GM19025 (cell line): Measurements from ENCODE around the gene DUS1L.
A peak's percentile ranks its signal among the peaks of the same experiment; 100 is the strongest.
"Not testable (repeated sequence)": the region's sequence is repeated elsewhere in the genome, so short reads cannot be mapped to it uniquely, and the experiment has no call there.

Source experiments
- ATAC-seq: cut with Tn5 transposase; IDR thresholded peaks from one replicate; pipeline ENCODE4 v1.9.1; 2021; ENCODE audit warnings: mild to moderate bottlenecking, low read depth, moderate library complexity; ENCODE audit not compliant: unreplicated experiment

DUS1L gene

DNA sequence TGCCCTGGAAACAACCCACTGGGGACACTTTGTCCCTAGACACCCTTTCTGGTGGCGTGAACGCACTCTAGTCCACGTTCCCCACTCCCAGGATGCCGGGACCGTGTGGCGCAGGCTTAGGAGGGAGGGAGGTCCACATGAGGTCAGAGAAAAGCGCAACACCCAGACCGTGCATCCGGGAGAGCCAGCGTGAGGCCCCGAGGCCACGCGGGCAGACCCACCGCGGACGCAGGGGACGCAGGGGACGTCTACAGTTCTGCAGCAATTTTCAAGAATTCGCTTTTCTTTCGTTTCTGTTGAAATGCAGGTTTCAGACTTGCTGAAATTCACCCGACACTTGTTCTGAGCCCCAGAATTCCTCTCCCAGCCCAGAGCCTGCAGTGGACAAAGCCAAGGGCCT, 18.7 kb downstream of the DUS1L start:
- ATAC-seq = no peak

DNA sequence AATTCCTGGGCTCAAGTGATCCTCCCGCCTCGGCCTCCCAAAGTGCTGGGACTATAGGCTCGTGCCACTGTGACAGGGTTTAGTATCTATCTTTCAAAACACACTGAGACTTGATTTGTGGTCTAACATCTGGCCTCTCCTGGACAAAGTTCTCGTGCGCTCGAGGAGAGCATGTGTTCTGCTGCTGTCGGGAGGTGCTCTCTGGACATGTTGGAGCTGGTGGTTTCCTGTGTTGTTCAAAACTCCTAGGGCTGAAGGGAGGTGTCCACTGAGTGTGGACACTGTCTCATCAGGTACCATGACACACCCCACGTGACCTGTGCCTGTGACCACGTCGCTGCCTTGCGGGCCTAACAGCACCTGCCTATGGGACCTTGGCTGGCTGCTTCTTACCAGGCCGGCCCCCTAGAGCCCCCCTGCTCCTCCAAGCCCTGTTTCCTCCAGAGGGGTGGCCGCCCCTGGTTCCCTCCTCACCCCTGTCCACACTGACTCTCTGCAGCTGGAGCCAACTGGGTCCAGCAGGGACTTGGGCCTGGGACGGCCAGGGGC, 19.6 kb downstream of the DUS1L start:
- no peak for ATAC-seq

DNA sequence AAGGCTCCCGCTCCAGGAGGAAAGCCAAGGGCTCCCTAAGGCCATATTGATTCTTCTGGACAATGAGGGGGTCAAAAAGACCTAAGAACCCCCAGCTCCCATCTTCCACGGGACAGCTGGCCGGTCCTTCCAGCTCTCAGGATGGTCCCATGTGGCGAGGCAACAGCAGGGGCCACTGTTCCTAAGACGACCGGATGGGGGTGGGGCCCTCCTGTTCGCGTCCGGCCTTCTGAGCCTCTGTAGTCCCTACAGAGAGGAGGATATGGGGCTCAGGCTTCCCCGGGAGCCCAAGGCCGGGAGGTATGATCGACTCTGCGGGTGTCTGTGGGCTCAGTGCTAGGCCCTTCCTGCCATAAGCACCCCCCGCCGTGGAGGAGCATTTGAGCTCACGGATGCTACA, 22.1 kb downstream of the DUS1L start:
- ATAC-seq = no peak

DNA sequence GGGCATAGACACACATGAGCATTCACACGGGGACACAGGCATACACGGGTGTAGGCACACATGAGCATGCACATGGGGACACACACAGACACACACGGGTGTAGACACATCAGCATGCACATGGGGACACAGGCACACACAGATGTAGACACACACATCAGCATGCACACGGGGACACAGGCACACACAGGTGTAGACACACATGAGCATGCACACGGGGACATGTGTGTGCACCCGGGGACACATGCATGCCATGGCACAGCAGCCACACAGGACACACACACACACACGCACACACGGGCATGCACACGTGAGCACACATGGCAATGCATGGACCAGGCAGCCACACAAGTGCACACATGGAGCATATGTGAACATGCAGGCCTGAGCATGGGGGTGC, 23.0 kb downstream of the DUS1L start:
- no peak for ATAC-seq

DNA sequence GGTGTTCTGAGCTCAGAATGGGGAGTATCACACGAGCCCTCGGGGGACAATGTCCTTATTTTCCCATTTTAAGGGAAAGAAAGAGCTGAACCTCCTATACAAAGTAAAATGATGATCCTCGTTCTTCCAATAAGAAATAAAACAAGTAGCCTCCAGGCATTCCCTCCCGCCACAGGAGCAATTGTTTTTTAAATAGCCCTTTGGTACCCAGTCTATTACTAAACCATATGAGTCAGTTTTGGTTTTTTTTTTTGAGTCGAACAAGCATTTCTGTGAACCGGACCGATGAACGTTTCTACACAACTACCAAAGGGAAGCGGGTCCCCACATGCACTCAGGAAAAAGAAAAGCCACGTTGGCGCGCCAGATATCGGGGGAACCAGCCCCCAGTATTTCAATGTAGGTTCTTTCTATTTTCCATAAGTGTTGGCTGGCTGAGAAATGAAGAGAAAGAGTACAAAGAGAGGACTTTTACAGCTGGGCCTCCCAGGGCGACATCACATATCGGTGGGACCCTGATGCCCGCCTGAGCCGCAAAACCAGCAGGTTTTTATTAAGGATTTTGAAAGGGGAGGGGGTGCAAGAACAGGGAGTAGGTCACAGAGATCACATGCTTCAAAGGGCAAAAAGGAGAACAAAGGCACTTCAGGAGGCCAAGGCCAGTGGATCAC, 24.3 kb downstream of the DUS1L start:
- no peak for ATAC-seq

DNA sequence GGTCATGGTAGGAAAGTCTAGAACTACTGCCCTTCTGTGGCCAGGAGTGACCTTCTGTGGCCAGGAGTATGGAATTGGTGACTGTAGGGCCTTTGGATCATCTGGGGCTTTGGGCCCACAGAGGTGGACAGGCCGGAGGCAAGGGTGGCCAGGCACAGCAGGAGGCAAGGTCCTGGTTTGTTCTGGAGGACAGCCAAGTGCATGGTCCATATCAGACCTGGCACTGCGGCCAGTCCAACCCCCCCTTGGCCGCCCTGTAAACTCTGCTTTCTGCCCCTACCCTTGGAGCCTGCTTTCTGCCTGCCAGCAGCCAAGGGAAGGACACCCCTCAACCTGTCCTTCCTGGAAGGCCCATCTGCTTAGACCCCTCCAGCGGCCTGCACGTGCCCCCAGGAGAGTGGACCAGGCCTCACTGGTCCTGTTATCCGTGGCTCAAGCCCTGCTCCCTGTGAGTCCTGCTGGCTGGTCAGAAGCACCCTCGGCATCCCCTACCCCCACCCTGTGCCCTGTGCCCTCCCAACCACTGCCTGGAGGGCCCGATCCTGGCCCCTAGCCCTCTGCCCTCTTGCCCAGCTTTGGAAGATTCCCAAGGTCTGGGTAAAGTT, 25.8 kb downstream of the DUS1L start:
- ATAC-seq = no peak

DNA sequence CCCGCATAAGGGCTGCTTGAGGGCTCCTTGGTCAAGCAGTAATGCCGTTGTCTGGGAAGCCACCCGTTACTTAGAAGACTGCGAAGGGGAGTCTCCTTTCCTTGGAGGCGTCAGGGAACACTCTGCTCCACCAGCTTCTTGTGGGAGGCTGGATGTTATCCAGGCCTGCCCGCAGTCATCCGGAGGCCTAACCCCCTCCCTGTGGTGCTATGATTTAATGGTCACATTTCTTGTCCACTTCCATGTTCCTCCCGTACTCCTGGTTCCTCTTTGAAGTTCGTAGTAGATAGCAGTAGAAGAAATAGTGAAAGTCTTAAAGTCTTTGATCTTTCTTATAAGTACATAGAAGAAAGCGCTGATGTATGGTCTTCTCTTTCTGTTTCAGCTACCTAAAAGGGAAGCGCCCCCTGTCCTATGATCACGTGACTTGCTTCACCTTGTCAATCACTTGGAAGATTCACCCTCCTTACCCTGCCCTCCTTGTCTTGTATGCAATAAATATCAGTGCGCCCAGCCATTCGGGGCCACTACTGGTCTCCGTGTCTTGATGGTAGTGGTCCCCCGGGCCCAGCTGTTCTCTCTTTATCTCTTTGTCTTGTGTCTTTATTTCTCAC, 26.7 kb downstream of the DUS1L start:
- ATAC-seq = not testable (repeated sequence)

DNA sequence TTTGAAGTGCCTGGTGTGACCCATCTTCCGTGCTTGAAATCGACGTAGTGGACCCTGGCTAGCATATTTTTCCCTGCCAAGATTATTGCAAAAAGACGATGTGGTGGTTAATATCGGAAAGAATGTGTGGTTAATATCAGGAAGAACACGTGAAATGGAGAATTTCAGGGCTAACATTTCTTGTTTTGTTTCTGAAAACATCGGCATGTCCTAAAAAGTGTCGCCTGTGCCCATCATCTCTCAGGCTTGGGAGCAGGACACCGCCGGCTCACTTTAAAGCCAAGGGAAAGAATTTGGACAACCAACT, 27.8 kb downstream of the DUS1L start:
- ATAC-seq = no peak

DNA sequence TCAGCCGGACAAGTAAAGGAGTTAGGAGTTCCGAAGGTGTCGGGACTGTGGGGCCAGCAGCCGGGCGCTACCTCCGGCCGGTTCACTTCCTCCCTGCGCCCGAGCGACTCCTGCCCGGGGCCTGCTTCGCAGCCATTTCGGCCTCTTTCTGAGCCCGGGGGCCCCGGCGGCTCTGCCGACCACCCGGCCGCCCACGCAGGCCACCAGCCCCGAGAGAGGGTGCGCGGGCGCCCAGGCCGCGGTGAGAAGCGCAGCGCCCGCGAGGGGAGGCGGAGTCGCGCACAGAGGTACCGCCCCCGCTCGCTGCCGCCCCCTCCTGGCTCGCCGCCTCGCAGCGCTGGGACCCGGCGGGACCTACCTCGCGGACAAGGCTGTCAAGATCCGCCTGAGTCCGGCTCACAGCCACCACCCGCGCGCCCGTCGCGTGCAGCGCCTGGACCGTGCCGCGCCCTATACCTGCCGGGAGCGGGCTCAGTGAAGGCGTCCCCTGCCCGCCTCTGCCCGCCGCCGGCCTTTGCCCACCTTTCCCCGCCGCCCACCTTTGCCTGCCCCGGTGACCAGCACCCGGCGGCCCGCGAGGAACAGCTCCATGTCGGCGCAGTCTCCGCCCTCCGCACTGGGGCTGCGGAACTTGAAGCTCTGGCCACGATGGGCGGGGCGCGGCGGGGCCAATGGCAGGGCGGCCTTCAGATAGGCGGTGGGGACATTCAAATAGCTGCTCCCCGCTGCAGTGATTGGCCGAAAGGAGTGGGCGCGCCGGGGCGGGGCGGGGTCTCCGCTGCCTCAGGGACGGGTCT, 28.3 kb downstream of the DUS1L start, which contains the start of gene DCXR:
Gene DCXR, minus strand, starts transcription at position 606 of the 797 bp plus-strand sequence. Its CDS starts 15 bp downstream, at position 591.
- peak; percentile 85 for ATAC-seq

DNA sequence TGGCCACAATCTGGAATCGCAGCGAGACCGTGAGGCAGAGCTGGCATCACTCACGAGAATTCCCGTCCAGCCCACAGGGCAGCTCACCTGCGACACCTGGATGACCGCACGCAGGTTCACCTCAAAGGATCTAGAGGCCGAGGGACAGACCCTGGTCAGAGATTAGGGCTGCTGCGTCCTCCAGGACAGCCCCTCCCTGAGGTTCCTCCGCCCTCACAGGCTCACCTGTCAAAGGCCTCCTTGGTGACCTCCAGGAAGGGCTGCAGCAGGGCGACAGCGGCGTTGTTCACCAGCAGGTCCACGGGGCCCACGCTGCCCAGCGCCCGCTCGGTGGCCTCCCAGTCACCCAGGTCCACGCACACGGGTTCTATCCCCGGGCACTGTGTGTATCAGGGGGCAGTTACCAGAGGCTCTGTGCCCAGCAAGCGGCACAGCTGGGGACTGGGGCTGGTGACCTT, 28.9 kb downstream of the DUS1L start:
- ATAC-seq = no peak

DNA sequence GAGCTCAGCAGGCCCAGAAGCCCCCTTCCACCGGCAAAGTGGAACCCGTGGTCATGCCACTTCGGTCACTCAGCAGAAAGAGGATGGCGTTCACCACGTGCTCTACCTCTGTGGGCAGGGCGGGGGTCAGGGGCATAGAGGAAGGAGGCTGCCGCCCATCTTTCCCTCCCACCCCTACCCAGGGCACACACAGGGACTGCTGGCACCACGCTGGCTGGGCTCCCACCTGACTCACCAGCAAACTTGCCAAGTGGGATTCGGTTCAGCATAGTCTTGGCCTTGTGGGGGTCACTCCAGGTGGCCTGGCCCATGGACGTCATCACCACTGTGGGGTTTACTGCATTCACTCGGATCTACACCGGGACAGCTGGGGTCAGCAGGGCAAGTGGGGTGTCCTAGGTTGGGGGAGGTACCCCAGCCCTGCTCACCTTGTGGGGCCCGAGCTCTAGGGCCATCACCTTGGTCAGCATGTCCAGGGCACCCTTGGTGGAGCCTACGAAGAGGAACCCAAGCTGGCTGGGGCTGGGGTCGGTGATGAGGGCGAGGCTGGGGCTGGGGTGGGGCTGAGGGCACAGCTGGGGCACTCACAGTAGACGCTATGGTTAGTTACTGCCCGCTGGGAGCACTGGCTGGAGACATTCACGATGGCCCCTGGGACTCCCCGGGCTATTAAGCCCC, 29.5 kb downstream of the DUS1L start:
- ATAC-seq = no peak

DNA sequence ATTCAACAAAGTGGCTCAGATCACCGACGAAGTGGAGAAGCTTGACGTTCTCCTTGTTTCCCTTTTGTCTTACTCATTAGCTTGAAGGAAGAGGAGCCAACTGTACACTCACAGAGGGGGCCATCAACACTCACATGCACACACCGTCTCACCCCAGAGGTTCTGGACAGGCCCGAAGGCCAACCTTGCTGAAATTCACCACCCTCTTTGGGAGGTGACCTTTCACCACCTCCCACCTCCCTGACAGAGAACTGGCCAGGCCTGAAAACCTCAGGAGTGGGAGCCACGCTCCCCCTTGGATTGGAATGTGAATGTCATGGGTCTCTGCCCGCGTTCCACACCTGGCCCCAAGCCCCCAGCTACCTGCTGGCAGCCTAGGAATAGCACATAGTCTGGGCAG, 30.1 kb downstream of the DUS1L start:
- ATAC-seq = no peak

DNA sequence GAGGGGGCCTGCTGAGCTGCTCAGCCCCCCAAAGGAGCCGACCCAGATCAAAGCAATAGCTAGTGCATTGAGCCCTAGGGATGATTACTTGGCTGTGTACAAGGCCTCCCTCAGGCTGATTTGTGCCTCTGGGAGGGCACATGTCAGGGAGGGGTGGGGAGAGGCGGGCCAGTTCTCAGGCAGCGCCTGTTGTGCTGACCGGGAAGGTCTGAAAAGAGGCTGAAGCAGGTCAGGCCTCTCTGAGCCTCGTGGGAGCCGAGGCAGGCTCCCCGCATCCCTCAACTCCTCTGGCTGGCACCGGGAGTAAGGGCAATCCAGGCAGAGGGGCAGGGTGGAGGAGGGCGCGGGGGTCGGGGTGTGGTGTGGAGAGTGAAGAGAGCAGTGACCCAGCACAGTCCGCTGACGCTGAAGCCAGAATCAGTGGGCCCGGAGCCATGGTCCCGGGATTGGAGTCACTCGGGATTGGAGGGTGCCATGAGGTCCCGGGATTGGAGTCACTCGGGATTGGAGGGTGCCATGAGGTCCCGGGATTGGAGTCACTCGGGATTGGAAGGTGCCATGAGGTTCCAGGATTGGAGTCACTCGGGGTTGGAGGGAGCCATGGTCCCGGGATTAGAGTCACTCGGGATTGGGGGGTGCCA, 31.1 kb downstream of the DUS1L start:
- ATAC-seq = no peak

DNA sequence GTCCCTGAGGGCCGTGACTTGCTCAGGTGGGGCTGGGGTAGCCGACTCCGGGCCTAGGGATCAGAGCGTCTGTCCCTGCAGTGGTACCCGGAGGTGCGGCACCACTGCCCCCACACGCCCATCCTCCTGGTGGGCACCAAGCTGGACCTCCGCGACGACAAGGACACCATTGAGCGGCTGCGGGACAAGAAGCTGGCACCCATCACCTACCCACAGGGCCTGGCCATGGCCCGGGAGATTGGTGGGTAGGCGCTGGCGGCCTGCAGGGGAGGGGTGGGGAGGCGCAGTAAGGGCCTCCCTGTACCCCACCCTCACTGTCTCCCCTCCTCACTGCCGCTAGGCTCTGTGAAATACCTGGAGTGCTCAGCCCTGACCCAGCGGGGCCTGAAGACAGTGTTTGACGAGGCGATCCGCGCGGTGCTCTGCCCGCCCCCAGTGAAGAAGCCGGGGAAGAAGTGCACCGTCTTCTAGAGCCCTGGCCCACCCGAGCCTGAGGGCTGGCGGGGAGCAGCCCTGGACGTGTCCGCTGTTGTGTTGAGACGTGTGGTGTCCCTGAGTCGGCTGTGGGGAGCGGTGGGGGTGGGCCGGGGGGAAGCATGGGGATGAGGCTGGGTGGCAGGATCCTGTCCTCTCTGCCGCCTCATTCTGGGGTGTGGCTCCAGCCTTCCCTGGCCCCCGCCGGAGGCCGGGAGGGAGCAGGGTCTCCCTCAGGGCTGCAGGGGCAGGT, 32.1 kb downstream of the DUS1L start:
- no peak for ATAC-seq

DNA sequence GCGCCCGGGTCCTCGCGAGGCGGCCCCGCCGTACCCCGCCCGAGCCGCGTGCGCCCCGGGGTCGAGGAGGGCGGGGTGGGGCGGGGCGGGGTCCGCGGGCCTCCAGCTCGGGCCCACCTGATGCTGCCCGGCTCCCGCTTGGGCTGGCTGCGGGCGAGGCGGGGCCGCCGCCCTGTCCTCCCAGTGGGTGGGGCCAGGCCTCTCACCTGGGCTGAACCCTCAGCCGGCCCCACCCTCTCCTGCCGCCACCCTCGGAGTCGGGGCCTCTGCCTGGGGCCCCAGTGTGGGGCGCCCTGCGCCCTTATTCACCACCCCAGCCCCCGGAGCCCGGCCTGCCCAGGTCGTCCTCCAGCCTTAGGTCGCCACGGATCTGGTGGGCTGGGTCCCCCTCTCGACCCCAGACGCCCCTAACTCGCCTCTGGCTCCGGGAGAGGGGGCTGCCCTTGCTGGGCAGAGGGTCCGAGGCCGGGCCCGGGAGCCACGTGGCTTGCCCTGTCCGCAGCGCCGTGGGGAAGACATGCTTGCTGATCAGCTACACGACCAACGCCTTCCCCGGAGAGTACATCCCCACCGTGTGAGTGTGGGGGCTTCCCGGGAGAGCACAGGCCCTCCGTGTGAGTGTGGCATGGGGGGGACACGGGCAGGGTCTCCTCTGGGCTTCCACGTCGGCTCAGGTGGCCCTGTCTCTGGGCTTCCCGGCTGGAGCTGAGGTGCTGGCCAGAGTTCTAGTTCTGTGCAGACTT, 33.5 kb downstream of the DUS1L start:
- no peak for ATAC-seq

DNA sequence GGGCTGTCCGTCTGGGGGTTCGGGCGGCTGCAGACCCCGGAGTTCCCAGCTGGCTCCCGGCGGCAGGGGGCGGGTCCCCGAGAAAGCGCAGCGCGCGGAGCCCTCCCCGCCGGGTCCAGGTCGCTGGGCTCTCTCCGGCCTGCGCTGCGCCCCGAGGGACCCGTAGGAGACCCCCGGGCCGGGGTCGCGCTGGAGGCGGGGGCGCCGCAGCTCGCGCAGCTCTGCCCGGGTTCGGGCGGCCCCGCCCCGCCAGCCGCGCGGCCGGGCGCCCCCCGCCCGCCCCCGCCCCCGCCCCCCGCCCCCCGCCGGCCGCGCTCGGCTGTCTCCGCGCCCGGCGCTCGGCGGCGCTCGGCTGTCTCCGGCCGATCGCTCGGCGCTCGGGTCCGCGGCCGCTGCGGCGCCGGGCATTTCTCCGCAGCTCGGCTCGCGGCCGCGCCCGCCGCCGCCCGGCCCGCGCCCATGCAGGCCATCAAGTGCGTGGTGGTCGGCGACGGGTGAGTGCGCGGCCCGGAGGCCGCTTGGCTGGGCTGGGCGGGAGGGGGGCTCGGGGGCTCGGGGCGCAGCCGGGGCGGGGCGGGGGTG, 34.2 kb downstream of the DUS1L start, which contains the start of gene RAC3:
Gene RAC3, plus strand, starts transcription at position 376 of the 582 bp plus-strand sequence. Its CDS starts 84 bp downstream, at position 460.
- no peak for ATAC-seq

DNA sequence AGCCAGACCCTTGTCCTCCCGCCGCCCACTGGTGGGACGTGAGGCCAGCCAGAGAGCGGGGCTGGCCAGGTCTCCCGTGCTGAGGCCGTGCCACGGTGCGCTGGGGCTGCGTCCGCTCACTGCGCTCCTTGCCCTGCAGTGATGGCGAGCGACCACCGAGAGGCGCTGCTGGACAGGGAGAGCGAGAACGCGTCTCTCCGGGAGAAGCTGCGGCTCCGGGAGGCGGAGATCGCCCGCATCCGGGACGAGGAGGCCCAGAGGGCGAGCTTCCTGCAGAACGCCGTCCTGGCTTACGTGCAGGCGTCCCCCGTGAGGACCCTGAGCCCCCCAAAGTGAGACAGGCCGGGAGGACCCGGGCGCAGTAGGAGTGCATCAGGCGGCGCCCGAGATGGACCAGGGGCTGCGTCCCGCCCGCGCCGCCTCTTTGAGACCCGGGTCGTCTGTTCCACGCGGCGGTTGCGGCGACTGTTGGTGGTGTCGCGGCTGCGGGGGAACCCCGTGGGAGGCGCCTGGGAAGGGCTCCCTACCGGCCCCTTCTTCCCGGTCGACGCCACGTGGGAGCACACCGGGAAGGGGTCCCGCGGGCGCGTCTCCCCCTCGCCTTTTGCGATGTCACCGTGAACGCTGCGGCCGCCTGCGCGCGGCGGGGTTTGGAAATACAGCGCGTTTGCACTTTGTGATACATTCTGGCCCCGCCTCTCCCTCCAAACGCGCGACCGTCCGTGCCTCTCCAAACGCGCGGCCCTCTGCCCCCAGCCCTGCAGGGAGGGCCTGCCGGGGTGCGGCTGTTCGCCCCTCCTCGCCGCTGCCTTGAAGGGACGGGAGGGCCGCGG, 34.9 kb downstream of the DUS1L start:
- ATAC-seq = no peak
